Measurements from ENCODE around the gene BLOC1S1.
A peak's percentile ranks its signal among the peaks of the same experiment; 100 is the strongest.

DNA sequence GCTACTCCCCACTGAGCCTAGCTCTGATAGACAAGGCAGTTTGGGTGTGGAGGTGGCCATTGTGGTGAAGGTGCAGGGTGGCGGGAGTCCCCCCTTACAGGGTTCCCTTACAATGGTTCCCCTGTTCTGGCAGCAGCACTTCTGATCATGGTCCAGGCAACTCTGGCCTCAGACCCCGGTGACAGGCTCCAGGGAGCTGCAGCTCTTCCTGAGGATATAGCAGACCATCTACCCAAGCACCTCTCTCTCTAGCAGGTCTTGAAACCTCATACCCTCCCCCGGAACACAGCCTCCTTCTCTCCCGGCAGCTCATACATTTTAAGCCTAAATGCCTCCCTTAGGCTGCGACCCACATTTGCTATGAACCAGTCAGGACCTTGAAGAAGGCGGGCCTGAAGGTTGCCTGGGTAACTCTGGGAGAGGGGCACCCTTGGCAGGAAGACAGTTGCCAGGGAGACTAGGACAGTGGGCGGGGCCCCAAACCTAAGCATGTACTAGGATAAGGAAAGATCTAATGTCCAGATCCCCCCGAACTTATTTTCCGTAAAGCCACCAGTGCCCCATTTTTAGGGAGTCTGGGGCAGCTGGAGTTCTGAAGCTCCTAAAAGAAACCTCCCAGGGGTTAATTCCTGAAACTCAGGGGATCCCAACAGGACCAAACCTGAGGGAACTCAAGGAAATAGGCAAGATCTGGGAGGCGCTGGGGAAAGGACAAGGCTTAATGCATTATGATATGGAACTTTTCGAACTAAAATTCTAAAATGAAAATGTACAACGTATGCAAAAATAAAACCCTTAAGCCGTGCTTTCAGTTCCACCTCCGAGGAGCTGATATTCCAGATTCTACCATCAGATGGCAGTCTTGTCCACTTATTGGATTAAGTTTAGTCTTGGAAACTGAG, 22.5 kb downstream of the BLOC1S1 start:
- TF ChIP-seq, protein P1, sequence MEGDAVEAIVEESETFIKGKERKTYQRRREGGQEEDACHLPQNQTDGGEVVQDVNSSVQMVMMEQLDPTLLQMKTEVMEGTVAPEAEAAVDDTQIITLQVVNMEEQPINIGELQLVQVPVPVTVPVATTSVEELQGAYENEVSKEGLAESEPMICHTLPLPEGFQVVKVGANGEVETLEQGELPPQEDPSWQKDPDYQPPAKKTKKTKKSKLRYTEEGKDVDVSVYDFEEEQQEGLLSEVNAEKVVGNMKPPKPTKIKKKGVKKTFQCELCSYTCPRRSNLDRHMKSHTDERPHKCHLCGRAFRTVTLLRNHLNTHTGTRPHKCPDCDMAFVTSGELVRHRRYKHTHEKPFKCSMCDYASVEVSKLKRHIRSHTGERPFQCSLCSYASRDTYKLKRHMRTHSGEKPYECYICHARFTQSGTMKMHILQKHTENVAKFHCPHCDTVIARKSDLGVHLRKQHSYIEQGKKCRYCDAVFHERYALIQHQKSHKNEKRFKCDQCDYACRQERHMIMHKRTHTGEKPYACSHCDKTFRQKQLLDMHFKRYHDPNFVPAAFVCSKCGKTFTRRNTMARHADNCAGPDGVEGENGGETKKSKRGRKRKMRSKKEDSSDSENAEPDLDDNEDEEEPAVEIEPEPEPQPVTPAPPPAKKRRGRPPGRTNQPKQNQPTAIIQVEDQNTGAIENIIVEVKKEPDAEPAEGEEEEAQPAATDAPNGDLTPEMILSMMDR (IDR thresholded peaks at IDR 0.05): peak; percentile 83
- TF ChIP-seq, protein P2, sequence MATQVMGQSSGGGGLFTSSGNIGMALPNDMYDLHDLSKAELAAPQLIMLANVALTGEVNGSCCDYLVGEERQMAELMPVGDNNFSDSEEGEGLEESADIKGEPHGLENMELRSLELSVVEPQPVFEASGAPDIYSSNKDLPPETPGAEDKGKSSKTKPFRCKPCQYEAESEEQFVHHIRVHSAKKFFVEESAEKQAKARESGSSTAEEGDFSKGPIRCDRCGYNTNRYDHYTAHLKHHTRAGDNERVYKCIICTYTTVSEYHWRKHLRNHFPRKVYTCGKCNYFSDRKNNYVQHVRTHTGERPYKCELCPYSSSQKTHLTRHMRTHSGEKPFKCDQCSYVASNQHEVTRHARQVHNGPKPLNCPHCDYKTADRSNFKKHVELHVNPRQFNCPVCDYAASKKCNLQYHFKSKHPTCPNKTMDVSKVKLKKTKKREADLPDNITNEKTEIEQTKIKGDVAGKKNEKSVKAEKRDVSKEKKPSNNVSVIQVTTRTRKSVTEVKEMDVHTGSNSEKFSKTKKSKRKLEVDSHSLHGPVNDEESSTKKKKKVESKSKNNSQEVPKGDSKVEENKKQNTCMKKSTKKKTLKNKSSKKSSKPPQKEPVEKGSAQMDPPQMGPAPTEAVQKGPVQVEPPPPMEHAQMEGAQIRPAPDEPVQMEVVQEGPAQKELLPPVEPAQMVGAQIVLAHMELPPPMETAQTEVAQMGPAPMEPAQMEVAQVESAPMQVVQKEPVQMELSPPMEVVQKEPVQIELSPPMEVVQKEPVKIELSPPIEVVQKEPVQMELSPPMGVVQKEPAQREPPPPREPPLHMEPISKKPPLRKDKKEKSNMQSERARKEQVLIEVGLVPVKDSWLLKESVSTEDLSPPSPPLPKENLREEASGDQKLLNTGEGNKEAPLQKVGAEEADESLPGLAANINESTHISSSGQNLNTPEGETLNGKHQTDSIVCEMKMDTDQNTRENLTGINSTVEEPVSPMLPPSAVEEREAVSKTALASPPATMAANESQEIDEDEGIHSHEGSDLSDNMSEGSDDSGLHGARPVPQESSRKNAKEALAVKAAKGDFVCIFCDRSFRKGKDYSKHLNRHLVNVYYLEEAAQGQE (IDR thresholded peaks at IDR 0.05; ENCODE audit: insufficient read depth in 1 of 2, low read depth in 2 of 2, low read length in 1 of 2): no peak
- TF ChIP-seq SIN3A (IDR thresholded peaks at IDR 0.05; ENCODE audit: borderline replicate concordance, insufficient read depth, low read depth, low read length): no peak
- TF ChIP-seq POLR2AphosphoS5 (IDR thresholded peaks at IDR 0.05; ENCODE audit: low read depth, low read length): no peak
- TF ChIP-seq TCF7L2 (IDR thresholded peaks at IDR 0.05; ENCODE audit: low read depth, low read length): no peak

Measured in Panc1 (cell line).